HepG2 (cell line): Measurements from ENCODE around the gene HBA2. TPM values are rescaled to one million over a fixed set of nuclear protein-coding genes. Genes with fewer than 3 reads are reported as not detected.

Source experiments
- ATAC-seq: fragments of 200-7000 bp; cut with Tn5 transposase; 3 replicates; pipeline ENCODE4 v1.9.1; 2020; ENCODE audit warnings: mild to moderate bottlenecking, moderate library complexity
- BruUV-seq: library from RNA; stranded (reverse); fragments of 400-500 nt; replicated peaks from 2 replicates; lab custom pipeline; 2021; lab: Mats Ljungman, UMichigan
- CTCF ChIA-PET: fragments of 300-600 bp; formaldehyde crosslinking; extraction: SDS; loops from one replicate; lab custom pipeline; 2021; ENCODE audit warnings: low total read pairs, inconsistent platforms, low intra/inter-chr PET ratio; lab: Yijun Ruan, JAX
- POLR2A ChIA-PET: fragments of 350-600 bp; sonication (Branson Sonifier 250); formaldehyde crosslinking; loops from one replicate; lab custom pipeline; 2020; ENCODE audit warnings: antibody characterized with exemption, inconsistent platforms; lab: Yijun Ruan, JAX
- DNase-seq: peaks from one replicate; pipeline ENCODE4 v3.0.0-alpha.2; 2015; ENCODE audit warnings: low spot score
- FAIRE-seq: peaks from 3 replicates; lab custom pipeline; 2011; peaks lifted over from hg19 to GRCh38; lab: Jason Lieb, UNC
- H2AFZ ChIP-seq: one replicate; pipeline ENCODE4 v1.6.1; 2011; ENCODE audit warnings: low read length, inconsistent platforms
- H3K27ac ChIP-seq: fragments of 300-600 bp; 3 replicates; pipeline ENCODE4 v1.8.0; 2011; ENCODE audit warnings: mixed run types, mild to moderate bottlenecking, mixed read lengths, low read length, inconsistent platforms; ENCODE audit not compliant: insufficient read depth; ENCODE audit errors: extremely low read length
- H3K27me3 ChIP-seq, 2 experiments: fragments of 200-600 bp in 1 of 2; 2 replicates in 1 of 2; 3 replicates in 1 of 2; pipeline versions ENCODE4 v1.6.0 to v1.8.0; 2011; ENCODE audit warnings: low read length in 2 of 2, mild to moderate bottlenecking in 2 of 2, moderate library complexity in 2 of 2, inconsistent platforms in 1 of 2; ENCODE audit not compliant: insufficient read depth in 2 of 2, control insufficient read depth in 1 of 2
- H3K36me3 ChIP-seq, 2 experiments: fragments of 200-600 bp in 1 of 2; replicated peaks in 1 of 2; 2 replicates in 1 of 2; 3 replicates in 1 of 2; pipeline versions ENCODE4 v1.5.1 to v1.8.0; 2011; ENCODE audit warnings: low read length in 2 of 2, inconsistent platforms in 1 of 2; ENCODE audit not compliant: insufficient read depth in 2 of 2, control insufficient read depth in 1 of 2
- H3K4me1 ChIP-seq: 2 replicates; pipeline ENCODE4 v1.5.1; 2012; ENCODE audit warnings: low read length, inconsistent platforms; ENCODE audit not compliant: insufficient read depth
- H3K4me2 ChIP-seq: 2 replicates; pipeline ENCODE4 v1.6.0; 2011; ENCODE audit warnings: low read depth, low read length, inconsistent platforms
- H3K4me3 ChIP-seq, 3 experiments: fragments of 200-600 bp in 1 of 3; sonication (generic), shearing (Covaris generic) in 1 of 3; replicated peaks in 1 of 3; 2 replicates each; pipeline ENCODE4 v1.5.1; 2011 to 2016; ENCODE audit warnings: low read length in 3 of 3, inconsistent platforms in 2 of 3, low read depth in 2 of 3, mild to moderate bottlenecking in 2 of 3, control low read depth in 1 of 3, mixed read lengths in 1 of 3; ENCODE audit not compliant: insufficient read depth in 1 of 3
- H3K79me2 ChIP-seq: one replicate; pipeline ENCODE4 v1.6.1; 2011; ENCODE audit warnings: low read length, inconsistent platforms; ENCODE audit not compliant: insufficient read depth
- H3K9ac ChIP-seq: 2 replicates; pipeline ENCODE4 v1.6.0; 2011; ENCODE audit warnings: mild to moderate bottlenecking, low read depth, low read length, inconsistent platforms; ENCODE audit not compliant: insufficient read depth
- H3K9me3 ChIP-seq: 2 replicates; pipeline ENCODE4 v1.5.1; 2012; ENCODE audit warnings: mild to moderate bottlenecking, low read length
- H4K20me1 ChIP-seq: 2 replicates; pipeline ENCODE4 v1.6.0; 2011; ENCODE audit warnings: inconsistent platforms, mild to moderate bottlenecking, low read length, moderate library complexity; ENCODE audit not compliant: insufficient read depth
- AKAP8 ChIP-seq: sonication (generic); formaldehyde crosslinking; IDR thresholded peaks from 2 replicates; pipeline ENCODE4 v1.5.1; 2020; ENCODE audit warnings: mild to moderate bottlenecking, missing genetic modification reagents
- DNMT1 ChIP-seq: sonication (generic); formaldehyde crosslinking; IDR thresholded peaks from 2 replicates; pipeline ENCODE4 v1.5.1; 2020; ENCODE audit warnings: mild to moderate bottlenecking, missing genetic modification reagents
- FOXO4 ChIP-seq: sonication (generic); formaldehyde crosslinking; conservative IDR thresholded peaks from 2 replicates; pipeline ENCODE4 v1.8.1; 2023; ENCODE audit warnings: missing genetic modification reagents
- HMG20A ChIP-seq: IDR thresholded peaks from 2 replicates; pipeline ENCODE4 v1.6.1; 2016; ENCODE audit warnings: borderline replicate concordance
- LCORL ChIP-seq, 2 experiments: fragments of 450-650 bp in 1 of 2; sonication (generic) in 1 of 2; formaldehyde crosslinking in 1 of 2; IDR thresholded peaks; 2 replicates each; pipeline versions ENCODE4 v1.5.0 to v1.6.1; 2017 to 2020; ENCODE audit warnings: antibody characterized with exemption in 1 of 2, missing genetic modification reagents in 1 of 2
- NR3C1 ChIP-seq: sonication (generic); formaldehyde crosslinking; IDR thresholded peaks from 2 replicates; pipeline ENCODE4 v1.4.0; 2020; ENCODE audit warnings: missing genetic modification reagents
- PITX1 ChIP-seq: sonication (generic); formaldehyde crosslinking; IDR thresholded peaks from 2 replicates; pipeline ENCODE4 v1.5.1; 2020; ENCODE audit warnings: mild to moderate bottlenecking, missing genetic modification reagents
- RBM22 ChIP-seq: fragments of 200-400 bp; formaldehyde crosslinking; optimal IDR thresholded peaks from 2 replicates; pipeline ENCODE3; 2017; ENCODE audit warnings: mild to moderate bottlenecking, low read length, moderate library complexity
- SMC3 ChIP-seq: IDR thresholded peaks from 2 replicates; pipeline ENCODE4 v1.6.1; 2011; ENCODE audit warnings: low read length, improper control_type of control experiment
- ZFAT ChIP-seq: sonication (generic); formaldehyde crosslinking; conservative IDR thresholded peaks from 2 replicates; pipeline ENCODE4 v1.8.1; 2023; ENCODE audit warnings: missing genetic modification reagents, inconsistent platforms
- ZNF276 ChIP-seq: sonication (generic); formaldehyde crosslinking; IDR thresholded peaks from 2 replicates; pipeline ENCODE4 v1.4.0; 2020; ENCODE audit warnings: mild to moderate bottlenecking, low read depth, missing genetic modification reagents
- WGBS: methylation state at CpG from one replicate; pipeline ENCODE4 v1.1.6; 2017; ENCODE audit warnings: low lambda C conversion rate; 5-methylcytosine and 5-hydroxymethylcytosine counted together
- in situ Hi-C: cut with HindIII; loops from 2 replicates; pipeline ENCODE4 v1.10.0; 2017; ENCODE audit warnings: low pct_unique_long_range_greater_than_20kb; ENCODE audit not compliant: extremely low pct_ligation_motif_present
- intact Hi-C: fragments of 100-400 bp; cut with micrococcal nuclease; formaldehyde crosslinking; loops from one replicate; pipeline ENCODE4 v1.10.0; 2022; ENCODE audit not compliant: unreplicated experiment
- polyA plus RNA-seq, 8 experiments: library from polyadenylated mRNA; depleted of rRNA in 3 of 8; stranded (reverse) in 7 of 8; unstranded in 1 of 8; fragments of >200 nt; fragmentation: Illumina TruSeq in 4 of 8; extraction: Trizol in 4 of 8; gene quantifications; 2 replicates each; pipeline versions ENCODE4 v1.2.1 to v1.2.3, GENCODE V29; 2011 to 2016; ENCODE audit warnings: low read depth in 4 of 8, missing spikeins in 1 of 8, mixed read lengths in 1 of 8; ENCODE audit not compliant: insufficient read depth in 1 of 8
- total RNA-seq, 5 experiments: library from RNA; depleted of rRNA; stranded (reverse); fragments of >200 nt; fragmentation: Illumina TruSeq; extraction: Trizol; gene quantifications; 2 replicates each; pipeline ENCODE4 v1.2.3, GENCODE V29; 2016; ENCODE audit warnings: low read depth in 1 of 5

Gene HBA2
- total and polyA plus RNA-seq, 2 of the 13 experiments (the other 11 are each of a cell fraction or from before 2014, with no cell fraction given), result not detected

- DNase-seq (no peak), ATAC-seq (no peak), FAIRE-seq (no peak)
- no peak overlapping the region for H3K4me3 ChIP-seq
- H3K9me3 ChIP-seq, result no peaks in the 10 kb centered on the region
- POLR2A ChIA-PET, result no interaction called here
- H3K36me3 ChIP-seq, result no peaks in the 10 kb centered on the region
- CTCF ChIA-PET, result no interaction called here
- in situ Hi-C loops, result no loop called here
- no peak overlapping the region for H2AFZ ChIP-seq
- no peaks in the 10 kb centered on the region for H4K20me1 ChIP-seq
- no peak overlapping the region for H3K27ac ChIP-seq
- no TSS peak for BruUV-seq
- peaks cover 2 to 32% of the 10 kb centered on the region in 2 experiments; a peak in 4 of 5 replicates for H3K27me3 ChIP-seq
- H3K4me2 ChIP-seq, result no peak overlapping the region
- 10% methylated on average over 8 of the region's 9 CpGs for WGBS
- no peak overlapping the region for H3K9ac ChIP-seq
- H3K79me2 ChIP-seq, result no peaks in the 10 kb centered on the region
- intact Hi-C loops, result no loop called here
- TF ChIP-seq AKAP8 (no peak), DNMT1 (CRISPR knock-in tag) (no peak), HMG20A (CRISPR knock-in tag) (no peak), ZNF276 (CRISPR knock-in tag) (no peak), PITX1 (CRISPR knock-in tag) (no peak), SMC3 (no peak), RBM22 (no peak), ZFAT (CRISPR knock-in tag) (no peak), LCORL (IDR thresholded peaks at IDR 0.05) (no peak), LCORL (CRISPR knock-in tag; IDR thresholded peaks at IDR 0.05) (no peak), FOXO4 (CRISPR knock-in tag) (no peak), NR3C1 (CRISPR knock-in tag) (no peak)
- peaks cover 5% of the 10 kb centered on the region; the same call in 1 of the 2 replicates for H3K4me1 ChIP-seq
Measured at GRCh38 chr16:149024-149660, 23.5 kb upstream of the HBA2 start.
